CD4-positive, alpha-beta T cell treated with Interleukin-21 for 1 hour (primary cell): ENCODE data around the gene MYADM.
"Not testable (repeated sequence)": the region's sequence is repeated elsewhere in the genome, so short reads cannot be mapped to it uniquely, and the experiment has no call there.

ENCODE experiments used
- DNase-seq: peaks from one replicate; pipeline ENCODE4 v3.0.0-alpha.2; 2020

MYADM gene

GRCh38 chr19:53867225-53868090, at the start of gene MYADM:
TSS of gene MYADM (plus strand) at chr19:53867883. CDS start at chr19:53873530, 5,647 bp downstream.
- peak; percentile 100 for DNase-seq

- DNase-seq = no peak
Observed at GRCh38 chr19:53818756-53819155, 48.9 kb upstream of the MYADM start.

- no peak for DNase-seq
Observed at GRCh38 chr19:53819861-53820260, 47.8 kb upstream of the MYADM start.

GRCh38 chr19:53823380-53824120, 44.1 kb upstream of the MYADM start:
- DNase-seq = no peak

GRCh38 chr19:53824134-53824611, 43.5 kb upstream of the MYADM start, which contains the start of gene NLRP12:
TSS of gene NLRP12 (minus strand) at chr19:53824314. CDS start at chr19:53824174, 140 bp downstream.
- DNase-seq = peak; percentile 24

GRCh38 chr19:53826876-53827275, 40.8 kb upstream of the MYADM start:
- DNase-seq = no peak

- DNase-seq = no peak
Observed at GRCh38 chr19:53828531-53828930, 39.2 kb upstream of the MYADM start.

- DNase-seq = not testable (repeated sequence)
Observed at GRCh38 chr19:53832861-53833260, 34.8 kb upstream of the MYADM start.

GRCh38 chr19:53838446-53838845, 29.2 kb upstream of the MYADM start:
- DNase-seq = not testable (repeated sequence)

GRCh38 chr19:53840241-53840640, 27.4 kb upstream of the MYADM start:
- not testable (repeated sequence) for DNase-seq

- DNase-seq = not testable (repeated sequence)
Observed at GRCh38 chr19:53840914-53841313, 26.8 kb upstream of the MYADM start.

- DNase-seq = peak; percentile 16
Observed at GRCh38 chr19:53844849-53845246, 22.8 kb upstream of the MYADM start.

GRCh38 chr19:53847555-53847954, 20.1 kb upstream of the MYADM start:
- no peak for DNase-seq

GRCh38 chr19:53849237-53849676, 18.4 kb upstream of the MYADM start:
- DNase-seq = no peak

GRCh38 chr19:53853707-53854106, 14.0 kb upstream of the MYADM start:
- DNase-seq = peak; percentile 19

- DNase-seq = no peak
Observed at GRCh38 chr19:53864308-53864836, 3.3 kb upstream of the MYADM start.

- no peak for DNase-seq
Observed at GRCh38 chr19:53865523-53865917, 2.2 kb upstream of the MYADM start.

GRCh38 chr19:53865918-53866864, 1.5 kb upstream of the MYADM start:
- DNase-seq = peak; percentile 83

GRCh38 chr19:53866865-53867224, 838 bp upstream of the MYADM start:
- no peak for DNase-seq

GRCh38 chr19:53868091-53868891, 608 bp downstream of the MYADM start:
- DNase-seq = peak; percentile 65
